Skin of body (tissue), 2 donors: ENCODE measurements around the gene HDAC4. TPM values are rescaled to one million over a fixed set of nuclear protein-coding genes. Genes with fewer than 3 reads are reported as not detected.

Experiments
- DNase-seq: peaks from one replicate; lab custom pipeline; 2025; lab: John Stamatoyannopoulos, UW
- total RNA-seq: library from RNA; depleted of rRNA; stranded (reverse); fragments of >200 nt; gene quantifications from one replicate; pipeline ENCODE4 v1.2.3, GENCODE V29; 2014

Gene HDAC4
- total RNA-seq, 1 donor from 2014 or later, result 22.8 TPM

DNA sequence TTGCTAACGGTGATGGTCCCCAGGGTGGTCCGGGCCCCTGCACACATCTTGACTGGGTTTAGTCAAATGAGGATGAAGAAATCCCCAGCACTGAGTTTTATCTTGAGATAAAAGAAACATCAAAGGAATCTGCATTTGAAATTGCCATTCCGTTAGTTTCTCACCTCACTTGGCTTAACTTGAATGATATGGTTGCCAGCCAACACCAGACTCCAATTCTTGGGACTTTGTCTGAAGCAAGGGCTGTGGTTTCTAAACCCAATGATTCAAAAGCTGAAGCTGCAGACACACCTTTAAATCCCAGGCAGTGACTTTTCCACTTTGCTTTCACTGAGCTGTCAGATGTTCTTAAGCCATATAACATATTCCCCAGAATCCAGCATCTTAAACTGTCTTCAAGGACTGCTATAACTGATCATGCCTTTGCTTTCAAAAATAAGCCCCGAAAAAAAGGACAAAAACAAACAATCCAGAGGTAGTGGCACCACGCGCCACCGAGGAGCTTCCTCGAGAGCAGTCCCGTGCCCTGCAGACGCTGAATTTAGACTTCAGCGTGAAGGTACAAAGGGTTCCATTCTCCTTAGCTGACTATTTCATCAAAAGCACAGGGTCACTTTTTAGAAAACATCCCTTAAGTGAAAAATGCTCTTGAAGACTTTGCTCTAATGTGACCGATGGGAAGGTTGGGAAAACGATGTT is 189.3 kb downstream of the HDAC4 start:
- DNase-seq, result no peak

DNA sequence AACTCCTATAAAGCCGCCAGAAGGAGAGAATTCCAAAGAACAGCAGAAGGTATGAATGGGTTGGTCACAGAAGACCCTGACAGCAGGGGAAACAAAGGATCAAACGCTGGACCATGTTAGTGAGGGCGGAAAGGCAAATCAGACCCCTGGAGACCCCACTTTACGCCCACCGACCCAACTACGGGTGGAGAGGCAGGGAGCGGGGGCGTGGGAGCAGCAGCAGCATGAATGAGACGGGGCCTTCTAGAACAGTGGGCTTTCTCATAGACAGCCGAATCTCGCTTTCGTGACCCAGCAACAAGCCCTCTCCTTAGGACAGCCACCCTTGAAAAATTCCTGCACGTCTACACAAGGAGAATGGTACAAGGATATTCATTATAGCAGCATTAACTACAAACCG is 191.0 kb downstream of the HDAC4 start:
- DNase-seq, result no peak

DNA sequence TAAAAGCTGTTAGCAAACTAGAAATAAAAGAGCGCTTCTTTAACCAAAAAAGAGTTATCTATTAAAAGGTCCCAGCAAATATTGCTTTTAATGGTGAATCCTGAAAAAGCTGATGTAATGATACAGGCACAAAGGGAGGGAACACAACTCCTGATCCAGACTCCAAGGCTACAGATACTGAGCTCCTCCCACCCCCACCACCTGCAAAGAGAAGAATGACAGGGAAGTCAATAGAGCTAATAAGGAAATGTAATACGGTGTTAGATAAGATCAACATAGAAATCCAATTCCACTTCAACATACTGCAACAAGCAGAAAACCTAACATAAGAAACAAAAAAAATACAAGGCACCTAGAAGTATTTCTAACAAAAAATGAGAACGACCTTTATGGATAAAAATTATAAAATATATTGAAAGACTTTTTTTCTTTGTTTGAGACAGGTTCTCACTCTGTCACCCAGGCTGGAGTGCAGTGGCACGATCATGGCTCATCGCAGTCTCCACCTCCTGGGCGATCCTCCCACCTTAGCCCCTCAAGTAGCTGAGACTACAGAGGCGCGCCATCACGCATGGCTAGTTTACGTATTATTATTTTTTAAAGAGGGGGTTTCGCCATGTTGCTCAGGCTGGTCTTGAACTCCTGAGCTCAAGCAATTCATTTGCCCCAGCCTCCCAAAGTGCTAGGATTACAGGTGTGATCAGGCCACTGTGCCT is 192.2 kb downstream of the HDAC4 start:
- no peak for DNase-seq

DNA sequence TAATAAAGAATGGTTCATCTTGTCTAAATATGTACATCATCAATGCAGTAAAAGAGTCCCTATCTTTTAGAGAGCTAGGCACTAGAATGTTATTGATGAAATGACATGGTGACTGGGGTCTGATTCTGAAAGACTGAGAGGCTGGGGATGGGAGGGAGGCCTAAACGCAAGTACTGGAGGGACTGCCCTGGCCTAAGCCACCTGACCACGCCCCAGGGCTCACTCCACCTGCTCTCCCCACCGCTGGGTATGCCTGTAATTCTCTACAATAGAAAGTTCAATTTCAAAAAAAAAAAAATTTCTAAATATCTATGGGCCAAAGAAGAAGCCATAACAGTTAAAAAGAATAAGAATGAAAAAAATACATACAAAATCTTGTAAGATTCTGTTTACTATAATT is 194.0 kb downstream of the HDAC4 start:
- DNase-seq, result no peak

DNA sequence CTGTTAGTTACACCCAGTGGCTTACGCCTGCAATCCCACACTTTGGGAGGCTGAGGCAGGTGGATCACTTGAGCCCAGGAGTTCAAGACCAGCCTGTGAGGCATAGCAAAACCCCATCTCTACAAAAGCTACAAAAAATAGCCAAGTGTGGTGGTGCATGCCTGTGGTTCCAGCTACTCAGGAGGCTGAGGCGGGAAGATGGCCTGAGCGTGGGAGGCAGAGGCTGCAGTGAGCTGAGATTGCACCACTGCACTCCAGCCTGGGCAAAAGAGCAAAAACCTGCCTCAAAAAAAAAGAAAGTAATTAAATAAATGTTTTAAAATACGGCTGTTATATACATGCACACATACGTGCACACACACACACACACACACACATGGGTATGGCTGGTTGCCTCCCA is 194.8 kb downstream of the HDAC4 start:
- no peak for DNase-seq

DNA sequence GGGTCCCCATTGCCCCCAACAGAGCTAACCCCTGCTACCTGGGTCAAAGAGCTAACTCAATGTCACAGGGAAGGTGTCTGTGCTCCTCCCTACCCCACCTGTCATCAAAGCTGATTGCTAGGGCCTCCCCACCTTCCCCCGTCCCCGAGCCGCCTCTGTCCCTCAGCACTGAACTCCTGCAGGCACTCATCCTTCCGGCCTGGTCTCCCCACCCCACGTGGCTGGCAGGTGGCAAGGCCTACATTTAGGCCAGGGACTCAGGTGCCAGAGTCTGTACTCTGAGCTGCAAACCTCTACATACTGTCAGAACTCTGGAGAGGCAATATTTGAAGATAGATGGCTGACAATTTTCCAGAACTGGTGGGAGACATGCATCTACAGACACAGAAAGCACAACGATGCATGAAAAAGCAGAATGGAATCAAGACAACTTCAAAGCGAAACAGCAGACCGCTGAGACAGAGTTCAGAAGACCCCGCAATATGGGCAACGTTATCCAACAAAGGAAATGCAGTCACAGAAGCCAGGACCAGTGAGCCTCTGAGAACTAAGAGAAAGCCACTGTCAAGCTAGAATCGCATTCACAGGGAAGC is 195.8 kb downstream of the HDAC4 start:
- no peak for DNase-seq

DNA sequence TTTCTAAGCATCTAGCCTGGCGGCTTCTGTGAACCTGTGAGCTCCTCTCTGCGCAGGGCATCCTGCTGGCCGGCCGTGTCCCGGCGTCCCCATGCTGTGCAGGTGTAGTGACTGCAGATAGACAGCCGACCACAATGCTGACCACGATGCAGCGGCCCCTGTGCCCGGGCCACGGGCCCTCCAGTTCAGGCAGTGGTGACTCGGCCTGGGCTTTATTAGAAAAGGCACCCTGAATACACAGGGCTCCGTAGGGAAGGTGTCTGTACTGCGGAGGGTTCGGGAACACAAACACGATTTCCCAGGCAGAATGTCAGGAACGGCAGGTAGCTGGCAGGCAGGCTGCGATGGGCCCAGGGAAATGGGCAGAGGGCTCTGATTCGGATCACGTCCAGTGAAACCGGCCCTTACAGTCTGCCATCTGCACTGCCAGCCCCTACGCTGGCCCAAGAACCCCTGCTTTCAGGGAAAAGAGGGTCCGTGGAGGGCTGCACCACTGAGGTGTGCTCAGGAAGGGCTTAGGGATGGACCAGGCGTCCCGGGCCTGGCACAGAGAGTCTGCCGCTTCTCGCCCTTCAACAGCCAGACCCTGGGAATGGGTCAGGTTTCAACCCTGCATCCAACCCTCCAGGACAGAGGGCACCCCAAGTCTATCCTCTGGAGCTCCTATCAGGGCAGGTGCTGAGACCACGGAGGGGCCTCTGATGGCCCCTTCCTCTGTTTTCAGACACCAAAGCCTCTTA is 196.5 kb downstream of the HDAC4 start:
- DNase-seq, result no peak

DNA sequence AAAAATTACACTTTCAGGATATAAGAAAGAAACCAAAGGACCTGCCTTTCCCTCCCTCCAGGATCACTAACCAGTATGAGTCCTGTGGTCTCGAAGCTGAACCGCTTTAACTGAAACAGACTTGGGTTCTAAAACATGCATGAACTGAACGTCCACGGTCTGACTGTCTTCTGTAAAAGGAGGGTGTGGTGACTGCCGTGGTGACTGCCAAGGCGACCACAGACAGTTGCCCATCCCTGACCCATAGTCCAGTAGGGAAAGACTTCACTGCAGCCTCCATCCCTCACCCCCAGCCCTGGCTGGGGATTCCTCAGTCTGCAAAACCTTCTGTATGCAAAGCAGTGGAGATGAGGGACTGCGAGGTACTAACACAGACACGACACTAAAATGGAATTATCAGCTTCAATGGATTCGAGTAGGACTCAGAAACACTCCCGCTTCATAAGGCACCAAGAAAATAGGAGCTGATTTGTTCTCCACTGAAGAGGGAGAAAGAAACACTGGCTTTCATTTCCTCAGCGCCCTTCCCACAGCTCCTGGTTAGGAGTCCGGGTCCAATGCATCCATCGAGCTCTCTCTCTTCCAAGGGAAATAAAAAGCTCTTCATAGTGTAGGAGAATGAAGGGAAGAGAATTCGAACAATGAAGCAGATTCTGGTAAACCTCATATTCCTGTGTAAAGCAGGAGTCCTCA is 197.2 kb downstream of the HDAC4 start:
- no peak for DNase-seq

DNA sequence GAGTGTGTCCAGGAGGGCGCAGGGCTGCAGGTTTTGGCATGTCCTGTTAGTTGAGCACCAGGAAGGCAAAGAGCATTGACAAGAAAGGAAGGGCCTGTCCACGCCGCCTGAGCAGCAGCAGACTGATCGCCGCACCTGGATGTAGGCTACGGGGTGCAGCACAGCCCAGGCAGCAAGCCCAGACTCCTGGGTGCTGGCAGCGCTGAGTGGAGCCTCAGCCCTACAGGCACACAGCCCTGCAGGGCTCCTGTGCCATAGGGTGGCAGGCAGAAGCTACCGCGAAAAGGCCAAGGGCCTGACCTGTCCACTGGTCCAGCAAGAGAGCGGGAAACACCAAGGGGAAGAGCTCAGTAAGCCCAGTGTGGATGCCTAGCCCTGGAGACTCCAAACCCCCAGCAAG is 198.0 kb downstream of the HDAC4 start:
- DNase-seq, result no peak

DNA sequence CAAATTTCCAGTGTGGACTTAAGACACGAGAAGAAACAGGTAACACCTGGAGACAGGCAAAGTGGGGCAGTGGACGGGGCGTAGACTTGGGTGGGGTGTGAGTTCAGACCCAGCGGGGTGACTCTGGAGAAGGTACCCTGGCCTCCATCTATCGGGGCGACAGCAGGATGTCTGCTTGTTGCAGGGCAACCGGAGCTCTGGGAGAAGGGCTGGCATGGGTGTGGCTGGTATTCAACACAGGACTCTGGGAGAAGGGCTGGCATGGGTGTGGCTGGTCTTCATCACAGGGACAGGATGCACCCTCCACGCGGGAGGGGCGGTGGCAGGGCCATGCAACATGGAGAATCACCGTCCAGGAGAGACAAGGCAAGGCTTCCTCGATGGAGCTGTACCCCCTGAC is 198.5 kb downstream of the HDAC4 start:
- DNase-seq, result no peak

DNA sequence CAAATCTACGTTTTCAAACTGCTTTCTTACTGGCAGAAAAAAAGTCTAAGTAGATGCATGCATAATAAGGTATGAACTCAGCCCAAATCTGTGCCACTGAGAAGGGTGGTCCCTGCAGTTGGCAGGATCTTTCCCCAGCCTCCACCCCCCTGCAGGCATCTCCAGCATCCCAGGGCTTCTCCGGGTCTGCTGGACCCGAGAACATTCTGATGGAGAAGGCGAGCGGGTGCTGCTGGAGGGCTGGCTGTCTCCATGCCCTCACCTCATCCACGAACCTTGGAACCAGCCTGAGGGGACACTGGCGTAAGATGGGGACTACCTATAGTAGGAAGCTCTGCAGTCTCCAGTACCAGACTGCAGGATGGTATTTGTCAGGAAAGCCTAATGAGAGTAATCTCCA is 198.9 kb downstream of the HDAC4 start:
- DNase-seq, result no peak

DNA sequence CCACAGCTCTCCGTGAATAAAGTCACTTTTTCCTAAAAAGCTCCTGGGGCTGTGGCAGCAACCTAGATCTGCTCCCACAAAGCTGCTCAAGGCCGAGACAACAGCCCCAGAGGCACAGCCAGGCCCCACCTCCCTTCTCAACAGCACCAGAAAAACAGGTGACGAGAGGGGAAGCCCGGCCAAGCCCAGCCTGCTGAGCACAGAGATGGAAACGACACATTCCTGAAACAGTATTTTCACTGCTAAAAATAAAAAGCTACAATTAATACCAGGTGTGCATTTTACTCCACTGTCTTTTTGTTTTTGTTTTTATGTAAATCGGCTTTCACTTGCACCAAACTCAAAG is 199.3 kb downstream of the HDAC4 start:
- DNase-seq, result peak; percentile 74

DNA sequence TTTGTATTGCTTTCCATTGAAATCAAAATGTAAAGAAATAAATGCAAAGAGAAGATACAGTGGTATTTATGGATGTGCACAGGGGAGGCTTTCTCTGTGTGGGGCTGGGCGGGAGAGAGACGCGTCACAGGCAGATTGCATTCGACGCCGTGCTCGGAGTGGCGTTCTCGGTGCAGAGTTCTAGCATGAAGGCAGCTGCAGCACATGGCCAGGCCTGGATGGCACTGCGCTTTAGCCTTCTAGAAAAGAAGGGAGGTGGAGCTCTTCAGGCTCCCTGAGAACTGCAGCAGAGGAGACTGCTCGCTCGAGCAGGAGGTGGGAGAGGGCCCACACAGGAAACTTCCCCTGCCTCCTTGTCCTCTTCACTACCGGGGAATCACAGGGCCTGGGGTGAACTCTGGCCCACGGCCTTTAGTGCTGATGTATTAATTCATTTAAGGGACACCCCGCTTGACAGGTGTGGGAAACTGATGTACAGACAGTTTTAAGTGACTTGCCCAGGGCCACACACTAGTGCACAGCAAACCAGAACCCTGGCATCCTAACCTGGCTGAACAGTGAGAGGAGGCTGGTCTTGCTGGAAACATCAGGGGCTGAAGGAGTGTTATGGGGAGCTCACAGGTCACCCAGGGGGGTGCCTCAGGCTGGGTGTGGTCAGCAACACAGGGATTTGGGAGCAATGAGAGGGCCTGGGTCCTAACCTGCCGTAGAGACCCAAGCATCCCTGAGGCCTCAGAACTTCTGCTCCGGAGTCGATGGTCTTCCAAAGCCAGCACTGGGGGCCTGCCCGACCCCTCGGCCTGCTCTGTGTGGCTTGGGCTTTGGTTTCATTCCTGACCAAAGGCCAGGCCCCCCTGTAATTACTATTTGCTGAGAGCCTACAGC is 199.9 kb downstream of the HDAC4 start:
- DNase-seq, result no peak

DNA sequence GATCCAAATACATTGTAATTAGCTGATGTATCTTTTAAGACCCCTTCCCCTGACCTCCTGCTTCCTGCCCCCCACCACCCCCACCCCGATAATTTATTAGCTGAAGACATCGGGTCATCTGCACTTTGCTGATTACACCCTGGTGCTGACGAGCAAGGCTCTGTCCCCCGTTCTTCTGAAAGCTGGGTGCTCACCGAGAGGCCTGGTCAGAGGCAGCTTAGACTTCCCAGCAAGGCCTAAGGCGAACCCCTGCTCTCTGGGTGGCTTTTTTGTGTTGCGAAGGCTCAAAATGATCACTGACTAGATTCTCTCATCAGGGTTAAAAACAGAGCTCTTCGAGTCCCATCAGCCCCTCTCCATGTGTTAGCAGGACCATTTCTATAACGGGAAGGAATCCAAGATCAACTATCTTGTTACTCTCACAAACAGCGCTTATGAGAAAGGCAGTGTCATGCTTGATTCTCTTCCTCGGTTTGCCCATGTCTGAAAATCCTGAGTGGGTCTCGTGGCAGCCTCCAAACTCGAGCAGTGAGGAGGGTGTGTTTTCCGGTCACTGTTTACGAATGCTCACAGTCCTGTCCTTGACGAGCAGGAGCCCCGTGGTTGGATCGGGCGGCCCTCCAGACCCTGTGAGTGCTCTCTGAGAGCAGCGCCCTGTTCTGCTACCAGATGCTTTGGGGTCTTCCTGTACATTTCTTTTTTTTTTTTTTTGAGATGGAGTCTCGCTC is 201.6 kb downstream of the HDAC4 start:
- DNase-seq, result peak; percentile 45

DNA sequence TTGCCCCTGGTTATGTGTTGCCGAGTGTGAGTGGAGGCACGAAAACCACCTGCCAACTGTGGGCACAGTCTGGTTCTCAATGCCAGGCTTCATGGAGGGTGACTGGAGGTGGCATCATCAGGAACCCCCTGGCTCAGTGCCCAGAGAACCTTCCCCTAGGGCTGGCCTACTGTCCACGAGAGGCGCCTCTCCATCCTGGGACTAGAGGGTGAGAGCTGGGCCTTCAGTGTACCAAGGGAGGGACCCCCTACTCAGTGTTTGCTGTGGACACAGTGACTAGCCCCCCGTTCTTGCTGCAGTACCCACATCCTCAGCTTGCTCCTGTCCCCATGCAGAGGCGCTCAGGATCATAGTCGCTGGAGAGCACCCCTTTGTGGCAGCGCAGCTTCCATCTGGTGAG is 202.6 kb downstream of the HDAC4 start:
- DNase-seq, result no peak

DNA sequence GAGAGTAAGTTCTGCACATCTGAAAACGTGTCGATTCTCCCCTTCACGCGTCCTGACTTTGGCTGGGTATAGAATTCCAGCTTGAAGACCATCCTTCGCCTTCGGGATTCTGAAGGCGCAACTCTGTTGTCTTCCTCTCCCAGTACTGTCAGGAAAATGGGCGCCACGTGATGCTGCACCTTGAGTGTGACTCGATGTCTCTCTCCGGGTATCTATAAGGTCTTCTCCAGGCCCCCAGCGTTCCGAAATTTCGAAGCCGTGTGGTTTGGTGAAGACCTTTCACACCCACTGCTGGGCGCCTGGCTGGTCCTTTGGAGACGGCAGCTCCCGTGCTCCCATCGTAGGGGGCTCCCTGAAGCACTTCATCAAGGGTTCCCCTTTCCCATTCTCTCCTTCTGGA is 203.7 kb downstream of the HDAC4 start:
- no peak for DNase-seq

DNA sequence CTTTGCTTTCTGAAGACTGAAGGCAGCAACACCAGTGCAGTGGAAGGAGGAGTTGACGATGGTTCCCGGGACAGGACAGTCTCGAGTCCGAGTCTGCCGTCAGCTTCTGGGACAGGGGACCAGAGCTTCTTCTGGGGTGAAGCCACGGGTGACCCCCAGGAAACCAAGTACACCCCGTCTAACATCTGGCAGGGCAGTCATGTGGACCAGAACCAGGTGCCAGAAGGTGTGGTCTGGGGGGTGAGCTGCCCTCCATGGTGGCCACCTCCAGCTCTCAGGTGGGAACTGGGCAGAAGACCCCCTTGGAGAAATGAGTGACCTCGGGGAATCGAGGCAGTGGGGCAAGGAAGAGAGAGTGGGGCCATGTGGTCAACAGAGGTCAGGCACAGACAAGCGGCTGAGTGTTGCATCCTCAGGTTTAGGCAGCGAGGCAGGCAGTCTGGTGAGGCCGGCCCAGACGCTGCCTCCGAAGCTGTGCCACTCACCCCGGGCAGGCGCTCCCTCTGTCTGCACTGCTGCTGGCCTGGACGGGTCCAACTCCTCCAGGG is 204.3 kb downstream of the HDAC4 start:
- DNase-seq, result no peak

DNA sequence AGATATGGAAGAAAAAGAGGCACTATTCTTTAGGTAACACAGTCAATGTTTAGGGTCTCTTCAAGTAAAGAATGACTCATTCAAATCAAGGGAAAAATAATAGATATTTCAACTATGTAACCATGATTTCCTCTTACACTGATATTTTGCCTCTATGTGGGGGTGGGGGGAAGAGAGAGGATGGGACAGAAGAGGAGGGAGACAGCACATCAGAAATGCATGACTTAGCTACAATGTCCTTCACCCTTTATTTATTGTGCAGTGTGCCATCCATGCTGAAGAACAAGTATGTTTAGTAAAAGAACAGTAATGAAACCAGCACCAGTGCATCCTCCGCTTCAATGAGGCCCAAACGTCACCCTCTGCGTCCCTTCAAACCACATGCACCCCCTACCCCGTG is 204.8 kb downstream of the HDAC4 start:
- no peak for DNase-seq

DNA sequence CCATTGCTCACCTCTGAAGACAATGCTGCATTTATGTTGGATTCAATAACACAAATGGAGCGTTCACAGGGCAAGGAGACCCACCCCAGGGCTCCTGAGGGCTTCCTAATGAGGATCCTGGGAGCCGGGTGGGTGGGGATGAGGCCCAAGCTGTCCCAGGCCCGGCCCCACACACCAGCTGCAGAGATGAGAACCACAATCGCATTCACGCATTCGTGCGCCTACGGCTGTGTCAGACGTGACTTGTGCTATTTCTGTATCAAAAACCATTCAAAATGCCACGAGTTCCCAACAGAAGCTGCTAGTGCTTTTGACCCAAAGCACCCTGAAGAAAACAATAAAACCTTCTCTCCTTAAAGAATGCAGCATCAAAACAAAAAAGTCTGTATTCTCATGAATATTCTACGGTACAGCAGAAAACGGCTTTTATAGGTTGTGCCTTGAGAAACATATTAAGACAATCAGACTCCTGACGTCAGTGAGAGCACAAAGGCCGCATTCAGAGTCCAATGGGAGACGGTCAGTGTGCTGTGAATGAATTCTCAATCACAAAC is 205.4 kb downstream of the HDAC4 start:
- no peak for DNase-seq
